Activated CD4-positive, alpha-beta T cell treated with anti-CD3 and anti-CD28 coated beads, Interleukin-2, amount 50 U/mL, for 24 hours (primary cell): ENCODE results near the gene PMVK.
"Not testable (repeated sequence)": the region's sequence is repeated elsewhere in the genome, so short reads cannot be mapped to it uniquely, and the experiment has no call there.

Experiments used
- DNase-seq, 2 donors: peaks; one replicate each; pipeline ENCODE4 v3.0.0-alpha.2; 2020; ENCODE audit warnings: low read depth in 1 of 2, low spot score in 1 of 2

Gene PMVK

GRCh38 chr1:154936555-154937084, at the start of gene PMVK:
Gene PMVK, minus strand, starts transcription at chr1:154936719. Its CDS starts 34 bp downstream, at chr1:154936685.
- peak; percentile 87 to 92 for DNase-seq

- DNase-seq: no peak
These were observed 47.4 kb upstream of the PMVK start for GRCh38 chr1:154983776-154984466.

DNA sequence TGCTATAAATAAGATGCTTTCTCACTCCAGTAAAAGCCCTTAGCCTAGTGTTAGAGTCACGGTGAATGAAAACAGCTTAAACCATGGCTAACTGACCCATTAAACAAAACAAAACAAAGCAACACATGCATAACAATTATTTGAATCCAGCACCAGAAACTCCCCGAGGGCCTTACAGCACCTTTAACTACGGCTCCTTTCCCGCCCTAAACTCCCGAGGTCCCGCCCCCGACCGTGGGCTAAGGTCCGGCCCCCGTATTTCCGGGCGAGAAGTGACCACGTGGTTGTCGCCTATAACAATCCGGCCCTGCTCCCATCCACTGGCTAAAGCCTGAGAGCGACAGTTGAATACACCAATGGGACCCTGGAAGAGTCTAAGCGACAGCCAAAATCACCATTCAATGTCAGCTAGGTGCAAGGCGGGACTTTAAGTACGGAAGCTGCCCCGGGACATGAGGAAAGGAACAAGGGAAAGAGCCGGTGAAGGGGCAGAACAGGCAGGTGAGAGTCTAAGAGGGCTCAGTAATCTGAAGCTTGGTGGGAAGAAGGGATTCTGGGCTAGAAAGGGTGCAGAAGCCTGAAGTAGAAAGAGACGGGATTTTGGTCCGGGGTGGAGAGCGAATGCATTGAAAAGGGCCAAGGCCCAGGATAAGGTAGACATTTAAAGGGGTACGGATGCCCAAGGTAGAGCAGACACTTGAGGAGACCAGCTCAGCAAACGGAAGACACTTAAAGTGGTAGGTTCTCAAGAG, 46.6 kb upstream of the PMVK start, which contains the start of gene FLAD1:
Gene FLAD1 (plus strand): TSS at position 448 of the 752 bp plus-strand sequence. CDS start 351 bp downstream, outside the sequence.
- DNase-seq: peak; percentile 74 to 97

- DNase-seq: no peak
These were observed 45.8 kb upstream of the PMVK start for GRCh38 chr1:154982341-154982740.

GRCh38 chr1:154978360-154978759, 41.8 kb upstream of the PMVK start:
- DNase-seq: no peak

DNA sequence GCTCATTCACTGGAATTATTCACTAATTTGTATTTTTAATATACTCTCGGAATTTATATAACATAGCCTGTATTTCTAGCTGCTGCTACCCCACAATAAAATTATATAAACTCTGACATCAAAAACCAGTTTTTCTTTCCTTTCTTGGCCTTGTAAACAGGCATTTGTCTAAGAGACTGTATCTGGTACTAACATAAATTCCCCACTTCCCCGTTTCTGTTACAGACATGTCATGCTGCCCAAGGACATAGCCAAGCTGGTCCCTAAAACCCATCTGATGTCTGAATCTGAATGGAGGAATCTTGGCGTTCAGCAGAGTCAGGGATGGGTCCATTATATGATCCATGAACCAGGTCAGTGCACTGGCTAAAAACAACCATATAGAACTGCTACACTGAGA, 41.2 kb upstream of the PMVK start:
- DNase-seq: not testable (repeated sequence)

GRCh38 chr1:154975409-154976059, 39.0 kb upstream of the PMVK start:
- peak in 1 of 2 donors; percentile 37 for DNase-seq

- DNase-seq: peak; percentile 90 to 93
These were observed 38.4 kb upstream of the PMVK start for GRCh38 chr1:154974808-154975408.

DNA sequence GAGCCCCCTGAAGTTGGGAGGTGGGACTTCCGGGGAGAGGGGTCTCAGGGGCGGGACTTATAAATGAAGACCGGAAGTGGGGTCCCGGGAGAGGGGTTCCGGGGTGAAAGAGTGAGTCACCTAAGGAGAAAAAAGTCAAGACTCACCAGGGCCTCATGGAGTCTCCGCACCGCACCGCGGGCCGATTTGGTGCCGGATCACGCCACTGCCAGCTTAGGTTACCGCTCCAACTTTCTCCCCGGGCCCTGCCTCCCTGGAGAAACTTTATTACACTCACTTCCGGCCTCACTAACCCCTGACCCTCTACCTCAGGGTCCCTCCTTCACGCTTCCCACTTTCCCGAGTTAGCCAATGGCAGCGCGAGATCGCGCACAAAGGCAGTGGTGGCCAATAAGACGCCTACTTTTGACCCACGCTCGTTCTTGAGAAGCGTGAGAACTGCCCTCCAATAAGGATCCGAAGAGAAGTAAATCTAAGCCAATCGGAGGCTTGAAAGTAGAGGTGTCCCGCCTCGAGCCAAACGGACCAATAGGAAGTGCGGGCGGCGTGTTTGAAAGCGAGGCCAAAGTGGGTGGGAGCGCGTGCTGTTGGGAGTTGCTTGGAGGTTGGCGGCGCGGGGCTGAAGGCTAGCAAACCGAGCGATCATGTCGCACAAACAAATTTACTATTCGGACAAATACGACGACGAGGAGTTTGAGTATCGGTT, 37.7 kb upstream of the PMVK start, which contains the start of gene CKS1B:
Gene CKS1B (plus strand): TSS at position 580 of the 706 bp plus-strand sequence. CDS start 65 bp downstream, at position 645.
- peak; percentile 90 to 94 for DNase-seq

DNA sequence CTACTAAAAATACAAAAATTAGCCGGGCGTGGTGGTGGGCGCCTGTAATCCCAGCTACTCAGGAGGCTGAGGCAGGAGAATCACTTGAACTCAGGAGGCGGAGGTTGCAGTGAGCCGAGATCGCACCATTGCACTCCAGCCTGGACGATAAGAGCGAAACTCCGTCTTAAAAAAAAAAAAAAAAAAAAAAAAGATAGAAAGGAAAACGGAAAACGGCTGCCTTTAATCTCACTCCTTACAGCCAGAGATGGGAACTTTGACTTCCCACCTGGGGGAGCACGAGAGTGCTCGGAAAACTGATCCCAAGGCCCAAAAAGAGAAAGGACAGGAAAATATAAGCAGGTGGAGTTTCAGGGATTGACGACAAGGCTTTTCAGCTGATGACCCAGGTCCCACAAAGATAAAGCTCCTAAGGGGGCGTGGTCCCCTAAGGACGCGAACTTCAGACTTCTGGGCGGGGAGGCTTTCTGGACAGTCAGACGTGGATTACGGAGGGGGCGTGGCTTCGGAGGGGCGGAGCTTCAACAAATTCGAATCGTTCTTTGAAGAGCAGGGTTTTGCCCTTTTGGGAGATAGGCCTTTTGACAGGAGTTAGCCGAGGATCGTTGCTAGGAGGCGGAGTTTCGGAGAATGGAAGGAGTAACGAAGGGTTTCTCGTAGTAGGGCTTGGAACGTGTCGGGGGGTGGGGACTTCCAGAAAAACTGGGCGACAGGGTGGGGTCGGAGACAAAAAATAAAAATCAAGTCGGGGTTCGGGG, 37.0 kb upstream of the PMVK start:
- DNase-seq: peak; percentile 86 to 91

- no peak for DNase-seq
These were observed 36.2 kb upstream of the PMVK start for GRCh38 chr1:154972517-154973343.

DNA sequence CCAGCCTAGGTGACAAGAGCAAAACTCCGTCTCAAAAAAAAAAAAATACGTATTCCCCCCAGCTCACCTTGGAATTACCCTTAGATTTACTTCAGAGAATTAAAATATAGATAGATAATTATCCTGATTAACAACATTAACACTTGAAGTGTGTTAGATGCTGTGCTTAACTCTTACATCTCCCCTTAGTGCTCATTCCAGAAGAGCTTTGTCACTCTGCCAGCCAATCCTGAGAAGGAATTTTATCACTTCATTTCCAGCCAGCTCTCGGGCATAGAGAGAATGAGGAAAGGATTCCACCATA, 35.6 kb upstream of the PMVK start:
- DNase-seq: no peak

DNA sequence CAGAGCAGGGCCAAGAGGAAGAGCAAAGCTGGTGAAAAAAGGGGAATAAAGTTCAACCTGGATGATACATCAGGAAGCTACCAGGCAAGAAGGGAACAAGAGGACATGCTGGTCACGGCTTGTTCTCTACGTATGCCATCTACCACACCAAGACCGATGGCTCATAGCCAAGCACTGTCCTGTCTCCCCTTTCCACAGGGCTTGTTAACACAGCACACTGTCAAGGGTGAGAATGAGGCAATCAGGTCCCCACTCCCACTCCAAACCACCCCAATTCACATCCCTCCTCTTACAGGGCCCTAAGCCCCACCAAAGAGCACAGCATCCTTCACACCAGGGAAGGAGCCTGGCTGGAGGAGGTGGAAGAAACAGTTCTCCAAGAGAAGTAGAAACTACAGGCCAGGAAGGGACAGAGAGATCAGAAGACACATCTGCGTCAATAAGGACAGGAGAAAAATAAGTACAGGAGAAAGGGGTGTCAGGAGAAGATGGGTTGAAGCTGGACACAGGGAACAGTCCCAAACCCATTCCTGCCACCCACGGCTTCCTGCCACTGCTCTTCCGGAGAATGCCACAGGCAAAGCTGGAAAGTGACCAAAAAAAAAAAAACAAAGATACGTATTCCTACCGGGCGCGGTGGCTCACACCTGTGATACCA, 35.0 kb upstream of the PMVK start:
- DNase-seq: no peak

DNA sequence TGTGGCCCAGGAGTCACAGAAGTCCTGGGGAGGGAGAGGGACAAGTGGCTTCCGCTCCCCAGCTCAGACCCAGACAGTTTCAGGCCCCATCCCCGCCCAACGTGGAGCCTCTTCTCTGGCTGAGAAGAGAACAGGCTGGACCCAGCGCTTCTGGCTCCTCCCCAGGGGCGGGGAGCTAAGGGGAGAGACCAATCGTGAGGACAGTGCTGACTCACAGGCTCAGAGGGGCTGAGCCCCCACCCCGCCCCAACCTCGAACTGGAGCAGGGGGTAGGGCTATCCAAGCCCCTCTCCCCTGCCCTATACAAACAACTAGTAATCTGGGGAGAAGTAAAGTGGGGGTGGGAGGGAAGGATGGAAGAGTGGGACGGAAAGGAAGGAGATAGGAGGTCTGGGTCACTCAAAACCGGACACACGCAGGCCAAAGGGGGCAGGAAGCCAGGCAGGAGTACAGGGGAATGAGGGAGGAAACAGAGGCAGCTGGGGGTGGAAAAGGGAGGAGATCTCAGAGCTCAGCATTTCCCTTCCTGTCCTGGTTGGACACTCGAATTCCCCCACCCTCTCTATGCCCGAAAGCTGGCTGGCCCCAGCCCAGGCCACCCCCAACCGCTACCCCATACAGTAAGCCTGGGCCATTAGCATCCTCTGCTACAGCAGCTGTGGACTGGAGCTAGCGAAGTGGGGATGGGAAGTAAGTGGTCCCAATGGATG, 34.3 kb upstream of the PMVK start, which contains the start of gene SHC1:
Gene SHC1 (minus strand): TSS at position 117 of the 710 bp plus-strand sequence. CDS start 221 bp downstream, outside the sequence.
- no peak for DNase-seq

DNA sequence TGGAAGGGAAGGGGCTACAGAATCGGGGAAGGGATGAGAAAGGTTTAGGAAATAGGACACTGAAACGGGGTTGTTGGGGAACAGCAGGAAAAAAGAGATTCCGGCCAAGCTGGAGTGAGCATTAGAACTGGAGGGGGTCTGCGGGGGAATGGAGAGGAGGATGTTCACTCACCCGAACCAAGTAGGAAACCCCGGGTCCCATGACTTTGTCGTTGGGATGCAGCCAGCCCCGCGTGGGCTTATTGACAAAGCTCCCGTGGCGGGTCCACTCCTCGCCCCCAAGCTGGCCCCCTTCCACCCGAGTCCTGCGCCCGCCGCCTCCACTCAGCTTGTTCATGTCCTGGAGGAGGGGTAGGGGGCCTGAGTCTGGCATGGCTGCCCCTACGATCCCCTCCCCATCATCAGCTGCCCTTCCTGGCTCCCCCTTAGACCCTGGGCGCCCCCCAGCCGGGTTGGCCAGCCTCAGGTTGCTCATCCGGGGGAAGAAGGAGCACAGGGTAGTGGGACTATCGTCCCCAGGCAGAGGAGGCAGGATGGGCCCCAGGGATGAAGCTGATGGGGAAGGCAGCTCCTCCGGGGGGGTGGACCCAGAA, 33.4 kb upstream of the PMVK start:
- DNase-seq: no peak

DNA sequence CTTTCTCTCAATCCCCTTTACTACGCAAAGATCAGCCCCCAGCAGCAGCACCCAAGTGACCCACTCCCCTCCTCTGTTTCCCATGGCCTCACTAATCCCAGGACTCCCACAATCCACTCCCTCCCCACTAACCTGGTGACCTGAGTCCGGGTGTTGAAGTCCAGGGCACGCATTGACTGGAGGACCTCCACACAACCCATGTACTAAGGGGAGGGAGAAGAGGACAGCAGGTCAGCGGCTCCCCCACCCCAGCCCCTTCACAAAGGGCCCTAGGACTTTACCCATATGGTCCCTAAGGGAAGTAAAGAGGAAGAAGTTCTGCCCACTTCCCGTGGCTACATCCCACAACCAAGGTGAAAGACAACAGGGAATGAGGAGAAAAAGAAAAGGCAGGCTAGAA, 32.7 kb upstream of the PMVK start:
- no peak for DNase-seq

DNA sequence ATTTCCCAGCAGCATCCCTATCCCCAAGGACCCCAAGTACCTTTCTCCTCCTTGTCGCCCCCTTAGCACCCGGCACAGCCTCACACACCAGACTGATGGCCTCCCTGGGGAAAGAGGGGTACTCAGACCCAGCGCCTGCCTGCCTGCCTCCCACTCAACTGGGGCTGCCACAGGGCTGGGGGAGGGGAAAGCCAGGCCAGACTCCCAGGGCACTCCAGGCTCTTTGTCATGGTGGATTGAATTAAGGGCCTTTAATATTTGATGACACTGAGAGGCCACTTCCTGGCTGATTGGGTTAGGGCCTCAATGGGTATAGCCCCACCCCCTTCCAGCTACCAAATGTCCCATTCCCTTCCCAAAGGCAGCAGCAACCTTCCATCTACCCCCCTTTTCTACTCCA, 32.2 kb upstream of the PMVK start:
- DNase-seq: no peak
